IMR-90 (cell line): ENCODE results near the gene CLNK. TPM values are rescaled to one million over a fixed set of nuclear protein-coding genes. Genes with fewer than 3 reads are reported as not detected.

Experiments used
- ATAC-seq: fragments of 200-7000 bp; cut with Tn5 transposase; 2 replicates; pipeline ENCODE4 v1.9.1; 2020; ENCODE audit warnings: low read depth, mild to moderate bottlenecking, moderate library complexity
- BruUV-seq: library from RNA; stranded (reverse); fragments of 400-500 nt; replicated peaks from 2 replicates; lab custom pipeline; 2021; lab: Mats Ljungman, UMichigan
- CTCF ChIA-PET: fragments of 300-600 bp; formaldehyde crosslinking; extraction: SDS; loops from one replicate; lab custom pipeline; 2021; ENCODE audit warnings: antibody characterized with exemption; lab: Yijun Ruan, JAX
- POLR2A ChIA-PET: fragments of 300-600 bp; sonication (Branson Sonifier 250); formaldehyde crosslinking; loops from one replicate; lab custom pipeline; 2022; ENCODE audit warnings: antibody characterized with exemption; ENCODE audit not compliant: unreplicated experiment; lab: Charles Lee
- DNase-seq: peaks from one replicate; pipeline ENCODE4 v3.0.0; 2013
- H2AFZ ChIP-seq: replicated peaks from 2 replicates; pipeline ENCODE3; 2013; ENCODE audit warnings: low read length, mild to moderate bottlenecking; ENCODE audit not compliant: poor library complexity
- H2AK5ac ChIP-seq: 2 replicates; pipeline ENCODE4 v1.6.1; 2013; ENCODE audit warnings: low read depth, low read length, inconsistent platforms
- H2AK9ac ChIP-seq: replicated peaks from 2 replicates; pipeline ENCODE3; 2013; ENCODE audit warnings: mild to moderate bottlenecking, low read depth, low read length, moderate library complexity; ENCODE audit not compliant: poor library complexity
- H2BK120ac ChIP-seq: 2 replicates; pipeline ENCODE4 v1.6.1; 2013; ENCODE audit warnings: low read depth, low read length, inconsistent platforms
- H2BK15ac ChIP-seq: 3 replicates; pipeline ENCODE4 v1.6.1; 2013; ENCODE audit warnings: low read depth, low read length, inconsistent platforms
- H2BK20ac ChIP-seq: 2 replicates; pipeline ENCODE4 v1.6.1; 2013; ENCODE audit warnings: low read depth, mild to moderate bottlenecking, inconsistent platforms, low read length, moderate library complexity
- H2BK5ac ChIP-seq: 2 replicates; pipeline ENCODE4 v1.6.1; 2013; ENCODE audit warnings: mild to moderate bottlenecking, low read depth, low read length, inconsistent platforms; ENCODE audit not compliant: poor library complexity, severe bottlenecking
- H3K14ac ChIP-seq: replicated peaks from 2 replicates; pipeline ENCODE4 v1.6.1; 2013; ENCODE audit warnings: low read depth, low read length, inconsistent platforms
- H3K18ac ChIP-seq: 2 replicates; pipeline ENCODE4 v1.6.1; 2013; ENCODE audit warnings: low read depth, low read length, control low read depth
- H3K23ac ChIP-seq: 2 replicates; pipeline ENCODE4 v1.6.1; 2013; ENCODE audit warnings: low read depth, low read length, inconsistent platforms
- H3K27ac ChIP-seq: 2 replicates; pipeline ENCODE4 v1.5.1; 2013; ENCODE audit warnings: mild to moderate bottlenecking, control low read depth, low read length; ENCODE audit not compliant: insufficient read depth
- H3K27me3 ChIP-seq: 2 replicates; pipeline ENCODE4 v1.6.1; 2013; ENCODE audit warnings: low read length; ENCODE audit not compliant: control insufficient read depth, insufficient read depth
- H3K36me3 ChIP-seq: 2 replicates; pipeline ENCODE4 v1.6.1; 2013; ENCODE audit warnings: low read length, mixed read lengths; ENCODE audit not compliant: control insufficient read depth, insufficient read depth
- H3K4ac ChIP-seq: 2 replicates; pipeline ENCODE4 v1.6.1; 2013; ENCODE audit warnings: low read depth, low read length, inconsistent platforms
- H3K4me1 ChIP-seq: 2 replicates; pipeline ENCODE4 v1.6.1; 2013; ENCODE audit warnings: low read length, mixed read lengths; ENCODE audit not compliant: control insufficient read depth, insufficient read depth
- H3K4me2 ChIP-seq: 2 replicates; pipeline ENCODE4 v1.6.1; 2013; ENCODE audit warnings: low read depth, mild to moderate bottlenecking, control low read depth, low read length, moderate library complexity
- H3K4me3 ChIP-seq: 2 replicates; pipeline ENCODE4 v1.5.1; 2013; ENCODE audit warnings: low read depth, mild to moderate bottlenecking, control low read depth, low read length, moderate library complexity; ENCODE audit not compliant: insufficient read depth
- H3K56ac ChIP-seq: 2 replicates; pipeline ENCODE4 v1.6.1; 2013; ENCODE audit warnings: low read length, inconsistent platforms; ENCODE audit not compliant: insufficient read depth; ENCODE audit errors: extremely low read depth
- H3K79me1 ChIP-seq, 2 experiments: 2 replicates each; pipeline ENCODE4 v1.6.1; 2013; ENCODE audit warnings: low read length in 2 of 2, inconsistent platforms in 1 of 2, low read depth in 1 of 2
- H3K9ac ChIP-seq: 2 replicates; pipeline ENCODE4 v1.6.1; 2013; ENCODE audit warnings: low read depth, low read length, control low read depth
- H3K9me1 ChIP-seq: 2 replicates; pipeline ENCODE4 v1.6.1; 2013; ENCODE audit warnings: low read length, inconsistent platforms; ENCODE audit not compliant: insufficient read depth
- H3K9me3 ChIP-seq: 2 replicates; pipeline ENCODE4 v1.6.1; 2013; ENCODE audit warnings: low read length; ENCODE audit not compliant: control insufficient read depth, insufficient read depth
- H4K20me1 ChIP-seq: 2 replicates; pipeline ENCODE4 v1.6.1; 2013; ENCODE audit warnings: low read length, inconsistent platforms; ENCODE audit not compliant: insufficient read depth
- H4K5ac ChIP-seq: 2 replicates; pipeline ENCODE4 v1.6.1; 2013; ENCODE audit warnings: mild to moderate bottlenecking, low read depth, low read length, control low read depth
- H4K8ac ChIP-seq, 2 experiments: 2 replicates each; pipeline ENCODE4 v1.6.1; 2013; ENCODE audit warnings: low read depth in 2 of 2, low read length in 2 of 2, control low read depth in 1 of 2, inconsistent platforms in 1 of 2
- H4K91ac ChIP-seq: 2 replicates; pipeline ENCODE4 v1.6.1; 2013; ENCODE audit warnings: low read depth, low read length, inconsistent platforms; ENCODE audit not compliant: insufficient read depth
- BHLHE40 ChIP-seq: fragments of 150-350 bp; IDR thresholded peaks from 2 replicates; pipeline ENCODE4 v1.6.1; 2016; ENCODE audit warnings: mild to moderate bottlenecking, low read depth, low read length
- CEBPB ChIP-seq: IDR thresholded peaks from 2 replicates; pipeline ENCODE4 v1.6.1; 2012; ENCODE audit warnings: low read depth, low read length, improper control_type of control experiment
- CHD1 ChIP-seq: IDR thresholded peaks from 2 replicates; pipeline ENCODE4 v1.6.1; 2012; ENCODE audit warnings: low read depth, low read length, improper control_type of control experiment
- FOS ChIP-seq: fragments of 150-350 bp; IDR thresholded peaks from 2 replicates; pipeline ENCODE4 v1.6.1; 2016; ENCODE audit warnings: low read depth, low read length
- MAFK ChIP-seq: IDR thresholded peaks from 2 replicates; pipeline ENCODE4 v1.6.1; 2012; ENCODE audit warnings: low read depth, low read length, improper control_type of control experiment
- MAZ ChIP-seq: IDR thresholded peaks from 2 replicates; pipeline ENCODE4 v1.6.1; 2012; ENCODE audit warnings: low read depth, mild to moderate bottlenecking, low read length, improper control_type of control experiment, moderate library complexity, borderline replicate concordance
- MXI1 ChIP-seq: IDR thresholded peaks from 2 replicates; pipeline ENCODE4 v1.6.1; 2012; ENCODE audit warnings: low read depth, mild to moderate bottlenecking, low read length, moderate library complexity, borderline replicate concordance
- NFE2L2 ChIP-seq: fragments of 150-350 bp; IDR thresholded peaks from 2 replicates; pipeline ENCODE4 v1.6.1; 2016; ENCODE audit warnings: low read depth, mild to moderate bottlenecking, low read length
- POLR2A ChIP-seq: IDR thresholded peaks from 2 replicates; pipeline ENCODE4 v1.6.1; 2012; ENCODE audit warnings: mild to moderate bottlenecking, low read depth, low read length
- RAD21 ChIP-seq: IDR thresholded peaks from 2 replicates; pipeline ENCODE4 v1.6.1; 2012; ENCODE audit warnings: low read length, improper control_type of control experiment
- RCOR1 ChIP-seq: IDR thresholded peaks from 2 replicates; pipeline ENCODE4 v1.6.1; 2012; ENCODE audit warnings: mild to moderate bottlenecking, low read length, improper control_type of control experiment; ENCODE audit not compliant: insufficient replicate concordance
- RFX5 ChIP-seq: IDR thresholded peaks from 2 replicates; pipeline ENCODE4 v1.8.0; 2012; ENCODE audit warnings: low read depth, mild to moderate bottlenecking, low read length, moderate library complexity
- SMC3 ChIP-seq: fragments of 150-350 bp; IDR thresholded peaks from 2 replicates; pipeline ENCODE4 v1.6.1; 2016; ENCODE audit warnings: low read depth, mild to moderate bottlenecking, antibody characterized with exemption, low read length, moderate library complexity
- WGBS, 2 experiments: methylation state at CpG; one replicate each; pipeline versions ENCODE4 v1.1.5 to v1.1.7; 2013; ENCODE audit warnings: missing lambda C conversion rate in 2 of 2; ENCODE audit not compliant: insufficient read length in 1 of 2; ENCODE audit errors: extremely low coverage in 2 of 2; 5-methylcytosine and 5-hydroxymethylcytosine counted together
- dilution Hi-C: fragments of 300-500 bp; cut with HindIII; formaldehyde crosslinking; loops from one replicate; pipeline ENCODE4 v1.14.3; 2018; ENCODE audit warnings: low sequenced_read_pairs; ENCODE audit not compliant: unreplicated experiment
- in situ Hi-C: fragments of 300-500 bp; cut with MboI; formaldehyde crosslinking; loops from 3 replicates; pipeline ENCODE4 v1.14.3; 2019; ENCODE audit warnings: low sequenced_read_pairs, inconsistent platforms, mixed read lengths
- intact Hi-C: fragments of 100-400 bp; cut with micrococcal nuclease; formaldehyde crosslinking; loops from 2 replicates; pipeline ENCODE4 v1.10.0; 2022
- polyA plus RNA-seq, 3 experiments: library from polyadenylated mRNA; depleted of rRNA; stranded (reverse); fragments of >200 nt; gene quantifications; 2 replicates each; pipeline ENCODE4 v1.2.3, GENCODE V29; 2012; ENCODE audit warnings: low replicate concordance in 1 of 3
- total RNA-seq: library from RNA; depleted of rRNA; stranded (reverse); fragments of >200 nt; gene quantifications from 2 replicates; pipeline ENCODE4 v1.2.3, GENCODE V29; 2012
- TF ChIP-seq, protein P1 (sequence below): fragments of 150-350 bp; IDR thresholded peaks from 2 replicates; pipeline ENCODE4 v1.6.1; 2017; ENCODE audit warnings: mild to moderate bottlenecking, antibody characterized with exemption, low read length, low read depth
- TF ChIP-seq, protein P2 (sequence below): conservative IDR thresholded peaks from 2 replicates; pipeline ENCODE4 v1.5.1; 2012; ENCODE audit warnings: mild to moderate bottlenecking, low read depth, low read length, improper control_type of control experiment
- TF ChIP-seq, protein P3 (sequence below): fragments of 150-350 bp; IDR thresholded peaks from 2 replicates; pipeline ENCODE4 v1.6.1; 2016; ENCODE audit warnings: low read depth, mild to moderate bottlenecking, low read length, moderate library complexity, borderline replicate concordance

Gene CLNK
- total and polyA plus RNA-seq, 2 of the 4 experiments (the other 2 are of a cell fraction) = not detected

DNA sequence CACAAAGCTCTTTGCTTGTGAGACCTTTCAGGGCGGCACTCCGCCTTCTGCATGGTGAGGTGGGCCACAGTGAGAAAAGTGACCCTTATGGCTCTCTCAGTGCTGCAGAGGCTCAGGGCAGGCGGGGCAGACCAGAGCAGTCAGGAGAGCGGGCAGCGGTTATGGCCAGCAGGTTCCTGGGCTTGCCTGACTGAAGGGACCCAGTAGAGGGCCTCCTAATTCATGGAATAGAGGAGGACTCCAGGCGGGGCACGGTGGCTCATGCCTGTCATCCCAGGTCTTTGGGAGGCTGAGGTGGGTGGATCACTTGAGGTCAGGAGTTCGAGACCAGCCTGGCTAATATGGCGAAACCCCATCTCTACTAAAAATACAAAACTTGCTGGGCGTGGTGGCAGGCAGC lies 91.4 kb downstream of the CLNK start:
- Histone ChIP-seq H3K36me3 (no peaks in the 10 kb centered on the region), H2AK9ac (no peak overlapping the region), H3K18ac (no peak overlapping the region), H3K56ac (no peak overlapping the region), H2AK5ac (no peak overlapping the region), H4K5ac (no peak overlapping the region), H3K4ac (no peak overlapping the region), H3K27me3 (no peaks in the 10 kb centered on the region), H4K20me1 (no peaks in the 10 kb centered on the region), H3K9ac (no peak overlapping the region), H3K9me3 (no peaks in the 10 kb centered on the region), H3K4me1 (peaks cover 3% of the 10 kb centered on the region; the same call in 1 of the 2 replicates), H2BK5ac (no peak overlapping the region), H4K8ac (no peak overlapping the region), H2BK20ac (no peak overlapping the region), H3K14ac (no peak overlapping the region), H3K9me1 (0 out of 2 replicates have a peak, but pooled peaks cover 7% of the 10 kb centered on the region), H2BK15ac (no peak overlapping the region), H3K79me1 (no peaks in the 10 kb centered on the region), H3K4me3 (no peak overlapping the region), H2AFZ (no peak overlapping the region), H3K4me2 (no peak overlapping the region), H2BK120ac (no peak overlapping the region), H4K91ac (no peak overlapping the region), H3K23ac (no peak overlapping the region), H3K27ac (no peak overlapping the region)
- CTCF ChIA-PET = no interaction called here
- ATAC-seq = no peak
- dilution Hi-C loops (no loop called here), intact Hi-C loops (no loop called here), in situ Hi-C loops (loop anchor here (25.0 kb wide), 1 partner anchor 219 kb away; no protein-coding TSS in a partner anchor)
- POLR2A ChIA-PET = no interaction called here
- BruUV-seq = no TSS peak
- no CpG with 5 or more reads among the region's 10 CpGs for WGBS, 2 experiments
- TF ChIP-seq MXI1 (no peak), MAZ (no peak), CHD1 (no peak), RAD21 (no peak), CEBPB (no peak), FOS (no peak), NFE2L2 (no peak), BHLHE40 (no peak), POLR2A (no peak), MAFK (no peak), RCOR1 (no peak), SMC3 (no peak), RFX5 (no peak)
- TF ChIP-seq, protein P1, sequence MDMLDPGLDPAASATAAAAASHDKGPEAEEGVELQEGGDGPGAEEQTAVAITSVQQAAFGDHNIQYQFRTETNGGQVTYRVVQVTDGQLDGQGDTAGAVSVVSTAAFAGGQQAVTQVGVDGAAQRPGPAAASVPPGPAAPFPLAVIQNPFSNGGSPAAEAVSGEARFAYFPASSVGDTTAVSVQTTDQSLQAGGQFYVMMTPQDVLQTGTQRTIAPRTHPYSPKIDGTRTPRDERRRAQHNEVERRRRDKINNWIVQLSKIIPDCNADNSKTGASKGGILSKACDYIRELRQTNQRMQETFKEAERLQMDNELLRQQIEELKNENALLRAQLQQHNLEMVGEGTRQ = no peak
- TF ChIP-seq, protein P2, sequence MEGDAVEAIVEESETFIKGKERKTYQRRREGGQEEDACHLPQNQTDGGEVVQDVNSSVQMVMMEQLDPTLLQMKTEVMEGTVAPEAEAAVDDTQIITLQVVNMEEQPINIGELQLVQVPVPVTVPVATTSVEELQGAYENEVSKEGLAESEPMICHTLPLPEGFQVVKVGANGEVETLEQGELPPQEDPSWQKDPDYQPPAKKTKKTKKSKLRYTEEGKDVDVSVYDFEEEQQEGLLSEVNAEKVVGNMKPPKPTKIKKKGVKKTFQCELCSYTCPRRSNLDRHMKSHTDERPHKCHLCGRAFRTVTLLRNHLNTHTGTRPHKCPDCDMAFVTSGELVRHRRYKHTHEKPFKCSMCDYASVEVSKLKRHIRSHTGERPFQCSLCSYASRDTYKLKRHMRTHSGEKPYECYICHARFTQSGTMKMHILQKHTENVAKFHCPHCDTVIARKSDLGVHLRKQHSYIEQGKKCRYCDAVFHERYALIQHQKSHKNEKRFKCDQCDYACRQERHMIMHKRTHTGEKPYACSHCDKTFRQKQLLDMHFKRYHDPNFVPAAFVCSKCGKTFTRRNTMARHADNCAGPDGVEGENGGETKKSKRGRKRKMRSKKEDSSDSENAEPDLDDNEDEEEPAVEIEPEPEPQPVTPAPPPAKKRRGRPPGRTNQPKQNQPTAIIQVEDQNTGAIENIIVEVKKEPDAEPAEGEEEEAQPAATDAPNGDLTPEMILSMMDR = no peak
- TF ChIP-seq, protein P3, sequence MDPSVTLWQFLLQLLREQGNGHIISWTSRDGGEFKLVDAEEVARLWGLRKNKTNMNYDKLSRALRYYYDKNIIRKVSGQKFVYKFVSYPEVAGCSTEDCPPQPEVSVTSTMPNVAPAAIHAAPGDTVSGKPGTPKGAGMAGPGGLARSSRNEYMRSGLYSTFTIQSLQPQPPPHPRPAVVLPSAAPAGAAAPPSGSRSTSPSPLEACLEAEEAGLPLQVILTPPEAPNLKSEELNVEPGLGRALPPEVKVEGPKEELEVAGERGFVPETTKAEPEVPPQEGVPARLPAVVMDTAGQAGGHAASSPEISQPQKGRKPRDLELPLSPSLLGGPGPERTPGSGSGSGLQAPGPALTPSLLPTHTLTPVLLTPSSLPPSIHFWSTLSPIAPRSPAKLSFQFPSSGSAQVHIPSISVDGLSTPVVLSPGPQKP = no peak
- DNase-seq = no peak
